ENCODE results near the gene IMPDH2.

The IMPDH2 gene

DNA sequence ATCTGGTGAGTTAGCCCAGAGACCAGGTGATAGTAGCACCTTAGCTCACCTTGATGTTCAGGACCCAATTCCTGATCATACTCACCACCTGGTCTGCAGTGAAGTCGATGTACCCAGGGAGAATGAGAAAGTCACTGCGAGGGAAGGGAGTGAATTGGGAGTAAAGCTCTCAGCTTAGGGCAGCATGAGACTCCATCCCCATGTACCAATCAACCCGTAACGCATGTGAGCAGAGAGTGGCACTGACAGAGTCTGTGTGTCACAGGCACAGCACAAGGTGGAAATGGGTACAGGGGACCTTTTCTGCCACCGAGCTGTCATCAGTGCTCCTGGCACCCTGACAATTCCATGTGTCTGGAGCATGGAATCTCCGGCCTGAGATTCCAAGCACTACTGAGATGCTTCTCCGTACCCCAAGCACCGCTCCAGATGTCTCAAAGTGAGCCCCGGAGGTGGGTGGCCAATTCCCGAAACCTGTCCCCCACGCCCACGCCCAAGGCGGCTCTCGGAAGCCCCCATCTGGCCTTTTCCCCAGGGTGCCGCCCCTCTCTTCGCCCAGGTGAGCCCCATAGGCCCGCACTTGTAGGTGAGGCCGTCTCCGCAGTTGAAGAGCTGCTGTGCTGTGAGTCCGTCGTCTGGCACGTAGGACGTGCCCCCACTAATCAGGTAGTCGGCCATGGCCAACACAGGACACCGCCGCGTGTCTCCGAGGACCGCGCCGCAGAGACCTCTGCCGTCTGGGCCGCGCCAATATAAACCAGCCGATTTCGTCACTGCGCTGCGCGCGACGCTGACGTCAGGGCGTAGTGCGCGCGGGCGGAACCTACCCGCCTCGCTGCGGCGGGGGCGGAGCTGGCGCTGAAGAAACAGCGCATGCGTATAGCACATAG is at the start of gene IMPDH2:
TSS of gene IMPDH2 (minus strand) at position 726 of the 890 bp plus-strand sequence. CDS start at position 678, 48 bp downstream.
- peak within 1 kb of the TSS; percentile 99 for H3K4me3 ChIP-seq (ENCODE audit: low read depth, low read length)
- peak; percentile 57 for DNase-seq (ENCODE audit: low read depth)

- no peak overlapping the region for H3K4me3 ChIP-seq (ENCODE audit: low read depth, low read length)
- no peak for DNase-seq (ENCODE audit: low read depth)
Observed at GRCh38 chr3:49076646-49077045, 47.4 kb upstream of the IMPDH2 start.

- DNase-seq (ENCODE audit: low read depth) = no peak
- H3K4me3 ChIP-seq (ENCODE audit: low read depth, low read length) = no peak overlapping the region
Observed at GRCh38 chr3:49076116-49076515, 46.9 kb upstream of the IMPDH2 start.

DNA sequence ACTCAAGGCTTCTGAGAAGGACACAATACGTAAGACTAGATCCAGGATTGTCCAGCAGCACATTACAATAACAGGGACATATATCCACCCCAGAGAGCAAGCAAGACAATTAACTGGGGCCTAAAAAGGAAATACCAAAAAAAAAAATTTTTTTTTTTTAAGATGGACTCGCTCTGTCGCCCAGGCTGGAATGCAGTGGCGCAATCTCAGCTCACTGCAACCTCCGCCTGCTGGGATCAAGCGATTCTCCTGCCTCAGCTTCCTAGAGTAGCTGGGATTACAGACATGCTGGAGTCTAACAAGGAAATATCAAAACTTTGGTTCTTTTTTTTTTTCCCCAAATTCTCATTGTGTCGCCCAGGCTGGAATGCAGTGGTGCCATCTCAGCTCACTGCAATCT is 28.8 kb upstream of the IMPDH2 start:
- H3K4me3 ChIP-seq (ENCODE audit: low read depth, low read length) = no peak overlapping the region
- DNase-seq (ENCODE audit: low read depth) = no peak

DNA sequence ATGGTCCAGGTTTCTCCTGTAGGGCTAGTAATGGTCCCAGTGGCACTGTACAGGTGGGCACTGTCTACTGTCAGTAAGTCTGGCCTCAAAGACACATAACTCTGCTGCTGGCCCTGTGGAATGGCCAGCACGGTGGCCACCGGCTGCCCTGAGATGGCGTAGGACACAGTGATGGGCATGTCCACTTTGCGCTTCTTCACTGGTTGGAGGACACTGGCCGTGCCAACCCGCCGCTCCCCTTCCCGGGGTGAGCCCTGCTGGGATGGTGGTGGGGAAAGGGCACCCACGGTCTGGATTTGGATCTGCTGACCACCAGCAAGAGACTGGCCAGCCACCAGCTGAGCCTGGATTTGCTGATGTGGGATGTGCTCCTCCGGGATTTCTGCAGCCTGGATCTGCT is 28.1 kb upstream of the IMPDH2 start:
- no peak overlapping the region for H3K4me3 ChIP-seq (ENCODE audit: low read depth, low read length)
- no peak for DNase-seq (ENCODE audit: low read depth)

- no peak overlapping the region for H3K4me3 ChIP-seq (ENCODE audit: low read depth, low read length)
Observed at GRCh38 chr3:49054344-49054862, 25.2 kb upstream of the IMPDH2 start.

DNA sequence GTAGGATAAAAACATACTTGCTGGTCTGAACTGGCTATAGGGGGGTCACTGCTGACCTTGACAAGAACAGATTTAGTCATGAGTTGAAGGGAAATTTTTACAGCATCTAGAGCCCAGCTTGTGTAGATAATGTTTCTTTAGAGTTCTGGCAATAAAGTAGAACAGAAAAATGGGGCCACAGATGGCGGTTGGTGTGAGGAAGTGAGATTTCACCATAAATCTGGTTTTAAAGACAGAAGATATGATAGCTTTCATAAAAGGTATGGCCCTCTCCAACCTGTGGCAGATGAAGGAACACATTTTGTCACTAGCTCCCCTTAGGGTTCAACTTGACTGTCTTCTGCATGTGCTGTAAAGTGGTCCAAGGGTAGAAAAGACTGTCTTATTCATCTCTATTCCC is 24.3 kb upstream of the IMPDH2 start:
- no peak overlapping the region for H3K4me3 ChIP-seq (ENCODE audit: low read depth, low read length)
- DNase-seq (ENCODE audit: low read depth) = no peak

More at GRCh38 chr3:49054344-49054862, 25.2 kb upstream of the IMPDH2 start:
- no peak for DNase-seq (ENCODE audit: low read depth)

GRCh38 chr3:49035281-49035680 is 6.1 kb upstream of the IMPDH2 start:
- DNase-seq (ENCODE audit: low read depth) = no peak
- H3K4me3 ChIP-seq (ENCODE audit: low read depth, low read length) = no peak overlapping the region

GRCh38 chr3:49034650-49035049 is 5.5 kb upstream of the IMPDH2 start:
- DNase-seq (ENCODE audit: low read depth) = no peak
- no peak overlapping the region for H3K4me3 ChIP-seq (ENCODE audit: low read depth, low read length)

- no peak overlapping the region for H3K4me3 ChIP-seq (ENCODE audit: low read depth, low read length)
- DNase-seq (ENCODE audit: low read depth) = no peak
Observed at GRCh38 chr3:49032646-49033304, 3.6 kb upstream of the IMPDH2 start.

DNA sequence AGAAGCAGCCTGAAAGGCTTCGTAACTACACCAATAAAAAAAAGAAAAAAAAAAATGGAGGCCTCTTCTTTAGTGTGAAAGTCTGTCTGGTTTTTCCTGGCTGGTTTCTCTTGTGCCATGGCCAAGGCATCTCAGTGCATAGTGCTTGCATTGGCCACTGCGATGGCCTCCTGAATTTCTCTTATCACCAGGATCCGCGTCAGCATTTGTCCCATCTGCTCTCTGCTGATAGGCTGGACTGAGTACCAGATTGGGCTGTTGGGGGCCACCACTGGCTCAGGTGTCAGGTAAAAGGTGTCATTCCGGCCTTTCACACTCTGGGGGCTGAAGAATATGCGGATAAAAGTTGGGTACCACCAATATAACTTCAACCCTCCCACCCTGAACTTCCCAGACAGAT is 1.1 kb upstream of the IMPDH2 start:
- DNase-seq (ENCODE audit: low read depth) = no peak
- H3K4me3 ChIP-seq (ENCODE audit: low read depth, low read length) = no peak overlapping the region

DNA sequence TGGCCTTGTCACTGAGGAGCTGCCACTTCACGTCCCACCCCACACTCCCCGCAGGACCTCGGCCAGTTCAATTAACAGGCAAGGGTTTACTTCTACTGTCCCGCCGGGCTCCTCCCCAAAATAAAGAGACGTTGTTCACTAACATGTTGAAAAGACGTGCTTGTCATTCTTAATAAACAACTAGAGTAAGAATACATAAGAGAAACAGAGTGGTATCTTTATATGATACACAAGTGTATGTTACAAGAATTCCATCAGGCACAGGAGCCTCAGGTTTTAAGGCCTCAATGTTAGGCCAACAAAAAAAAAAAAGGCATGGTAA is 326 bp upstream of the IMPDH2 start:
- peak overlapping the region; percentile 99 for H3K4me3 ChIP-seq (ENCODE audit: low read depth, low read length)
- DNase-seq (ENCODE audit: low read depth) = no peak

- H3K4me3 ChIP-seq (ENCODE audit: low read depth, low read length) = peak overlapping the region; percentile 99
- no peak for DNase-seq (ENCODE audit: low read depth)
Observed at GRCh38 chr3:49028298-49028672, 913 bp downstream of the IMPDH2 start.

- no peak overlapping the region for H3K4me3 ChIP-seq (ENCODE audit: low read depth, low read length)
- no peak for DNase-seq (ENCODE audit: low read depth)
Observed at GRCh38 chr3:49027634-49028033, 1.6 kb downstream of the IMPDH2 start.

GRCh38 chr3:49026536-49026935 is 2.7 kb downstream of the IMPDH2 start:
- H3K4me3 ChIP-seq (ENCODE audit: low read depth, low read length) = no peak overlapping the region
- DNase-seq (ENCODE audit: low read depth) = no peak

DNA sequence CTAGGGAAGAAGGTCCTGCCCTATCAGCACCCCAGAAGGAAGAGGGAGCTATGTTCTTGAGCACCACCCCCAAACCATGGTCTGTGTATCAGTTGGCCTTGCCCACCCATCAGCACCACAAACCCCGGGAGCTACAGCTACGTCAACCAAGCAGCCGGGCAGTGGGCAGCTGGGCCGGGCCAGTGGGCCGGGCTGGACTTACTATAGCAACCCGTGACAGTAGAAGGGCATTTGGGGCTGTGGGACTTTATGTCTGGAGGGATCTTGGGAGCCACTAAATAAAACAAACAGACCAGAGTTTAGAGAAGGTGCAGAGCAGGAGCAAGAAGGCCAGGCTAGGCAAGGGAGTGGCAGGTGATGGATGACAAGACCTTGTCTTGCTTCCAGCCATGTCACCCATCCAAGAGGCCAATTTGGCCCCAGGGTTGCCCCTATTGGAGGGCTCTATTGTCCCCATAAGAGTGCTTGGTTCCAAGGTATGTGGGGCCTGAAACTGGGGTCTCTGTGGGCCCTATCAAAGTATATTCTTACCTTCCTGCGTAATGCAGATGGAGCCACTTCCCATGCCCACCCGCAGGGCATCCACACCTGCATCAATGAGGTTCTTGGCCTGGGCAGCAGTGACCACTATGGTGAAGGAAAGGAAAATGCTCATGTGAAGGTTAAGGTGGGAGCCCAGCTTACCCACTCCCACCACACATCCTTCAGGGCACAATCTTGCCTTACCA is 3.2 kb downstream of the IMPDH2 start:
- DNase-seq (ENCODE audit: low read depth) = no peak
- no peak overlapping the region for H3K4me3 ChIP-seq (ENCODE audit: low read depth, low read length)

GRCh38 chr3:49025005-49025792 is 4.0 kb downstream of the IMPDH2 start:
- no peak overlapping the region for H3K4me3 ChIP-seq (ENCODE audit: low read depth, low read length)
- DNase-seq (ENCODE audit: low read depth) = no peak

- no peak for DNase-seq (ENCODE audit: low read depth)
- no peak overlapping the region for H3K4me3 ChIP-seq (ENCODE audit: low read depth, low read length)
Observed at GRCh38 chr3:49024449-49024848, 4.7 kb downstream of the IMPDH2 start.

DNA sequence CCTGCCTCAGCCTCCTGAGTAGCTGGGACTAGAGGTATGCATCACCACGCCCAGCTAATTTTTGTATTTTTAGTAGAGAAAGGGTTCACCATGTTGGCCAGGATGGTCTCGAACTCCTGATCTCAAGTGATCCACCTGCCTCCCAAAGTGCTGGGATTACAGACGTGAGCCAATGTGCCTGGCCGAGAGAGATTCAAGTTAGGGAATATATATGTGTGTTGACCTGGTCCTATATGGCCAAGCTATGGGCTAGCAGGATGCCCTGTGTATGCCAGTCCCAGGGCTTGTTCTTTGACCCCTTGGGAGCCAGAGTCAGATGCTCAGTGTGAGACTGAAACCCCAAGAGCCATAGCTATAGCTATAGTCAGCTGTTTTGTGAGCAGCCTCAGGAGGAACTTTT is 5.4 kb downstream of the IMPDH2 start:
- H3K4me3 ChIP-seq (ENCODE audit: low read depth, low read length) = no peak overlapping the region
- no peak for DNase-seq (ENCODE audit: low read depth)
